GM13976 (cell line): ENCODE data around the gene SETSIP.

Experiments used
- DNase-seq: peaks from one replicate; pipeline ENCODE4 v3.0.0; 2012; ENCODE audit warnings: low spot score
- in situ Hi-C: fragments of 300-500 bp; cut with MboI; formaldehyde crosslinking; loops from one replicate; pipeline ENCODE4 v1.12.0; 2022; ENCODE audit warnings: low sequenced_read_pairs, mixed read lengths, inconsistent platforms; ENCODE audit not compliant: unreplicated experiment
- TF ChIP-seq, protein P1 (sequence below): IDR thresholded peaks from 2 replicates; pipeline ENCODE4 v1.5.1; 2012; ENCODE audit warnings: borderline replicate concordance, mild to moderate bottlenecking; ENCODE audit not compliant: insufficient read depth; ENCODE audit errors: extremely low read depth, missing control alignments, control extremely low read depth

SETSIP gene

DNA sequence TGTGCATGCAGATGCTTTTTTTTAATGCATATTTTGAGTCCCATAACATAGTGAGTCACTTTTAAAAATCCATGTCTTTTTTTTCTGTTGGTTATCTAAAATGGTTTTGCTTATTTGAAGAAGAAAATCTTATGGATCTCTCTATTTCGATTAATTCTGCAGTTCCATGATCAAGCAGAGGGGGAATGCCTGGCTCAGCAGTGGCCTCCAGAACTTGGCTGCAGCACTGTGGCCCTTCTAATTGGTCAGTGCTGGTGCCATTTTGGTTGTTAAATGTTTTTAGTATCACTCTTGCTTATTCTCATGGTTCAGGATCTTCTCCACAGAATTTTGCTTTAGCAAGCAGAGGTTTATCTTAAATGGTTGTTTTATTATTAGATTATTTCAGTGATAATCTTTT is 34.2 kb downstream of the SETSIP start:
- TF ChIP-seq, protein P1, sequence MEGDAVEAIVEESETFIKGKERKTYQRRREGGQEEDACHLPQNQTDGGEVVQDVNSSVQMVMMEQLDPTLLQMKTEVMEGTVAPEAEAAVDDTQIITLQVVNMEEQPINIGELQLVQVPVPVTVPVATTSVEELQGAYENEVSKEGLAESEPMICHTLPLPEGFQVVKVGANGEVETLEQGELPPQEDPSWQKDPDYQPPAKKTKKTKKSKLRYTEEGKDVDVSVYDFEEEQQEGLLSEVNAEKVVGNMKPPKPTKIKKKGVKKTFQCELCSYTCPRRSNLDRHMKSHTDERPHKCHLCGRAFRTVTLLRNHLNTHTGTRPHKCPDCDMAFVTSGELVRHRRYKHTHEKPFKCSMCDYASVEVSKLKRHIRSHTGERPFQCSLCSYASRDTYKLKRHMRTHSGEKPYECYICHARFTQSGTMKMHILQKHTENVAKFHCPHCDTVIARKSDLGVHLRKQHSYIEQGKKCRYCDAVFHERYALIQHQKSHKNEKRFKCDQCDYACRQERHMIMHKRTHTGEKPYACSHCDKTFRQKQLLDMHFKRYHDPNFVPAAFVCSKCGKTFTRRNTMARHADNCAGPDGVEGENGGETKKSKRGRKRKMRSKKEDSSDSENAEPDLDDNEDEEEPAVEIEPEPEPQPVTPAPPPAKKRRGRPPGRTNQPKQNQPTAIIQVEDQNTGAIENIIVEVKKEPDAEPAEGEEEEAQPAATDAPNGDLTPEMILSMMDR, result no peak
- in situ Hi-C loops, result no loop called here
- no peak for DNase-seq

DNA sequence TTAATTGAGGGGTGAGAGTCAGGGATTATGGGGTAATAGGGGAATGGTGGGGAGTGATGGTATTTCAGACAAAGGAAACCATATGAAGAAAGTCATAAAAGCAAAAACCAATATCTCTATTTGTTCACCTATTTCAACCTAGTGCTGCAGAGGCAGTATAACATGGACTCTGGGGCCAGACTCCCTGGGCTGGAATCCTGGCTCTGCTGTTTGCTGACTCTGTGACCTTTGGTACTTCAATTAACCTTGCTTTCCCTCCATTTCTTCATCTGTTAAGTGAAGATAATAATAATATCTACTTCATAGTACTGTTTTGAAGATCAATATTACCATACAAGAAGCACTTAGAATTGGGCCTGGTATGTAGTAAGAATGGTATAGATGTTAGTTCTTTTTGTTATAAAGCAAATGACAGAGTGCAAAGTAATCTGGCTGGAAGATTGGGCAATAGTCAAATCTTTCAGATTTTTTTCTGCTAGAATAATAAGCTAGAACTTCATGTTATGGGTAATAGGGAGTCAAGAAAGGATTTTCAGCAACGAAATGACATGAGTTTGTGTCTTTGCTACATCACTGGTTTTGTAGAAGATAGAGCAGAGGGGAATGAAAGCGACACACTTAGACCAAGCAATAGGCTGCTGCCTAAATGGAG is 36.4 kb downstream of the SETSIP start:
- in situ Hi-C loops, result no loop called here
- DNase-seq, result no peak
- TF ChIP-seq, protein P1, result no peak

DNA sequence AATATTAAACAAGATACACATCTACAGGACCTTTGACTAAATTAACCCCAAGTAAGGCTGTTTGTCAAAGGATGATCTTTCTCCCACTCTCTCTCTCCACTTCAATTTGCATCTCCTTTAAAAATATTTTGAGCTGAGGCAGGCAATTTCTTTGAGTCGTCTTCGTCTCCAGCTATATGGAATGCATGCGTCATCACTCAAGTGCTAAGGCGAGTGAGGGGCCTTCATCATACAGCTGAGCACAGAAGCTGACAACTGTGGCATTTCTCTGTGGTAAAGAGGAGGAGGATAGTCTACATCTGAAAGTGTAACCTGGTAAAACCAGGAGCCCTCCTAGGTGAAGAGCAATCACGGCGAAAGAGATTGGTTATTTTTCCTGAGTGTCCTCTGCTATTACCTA is 37.8 kb downstream of the SETSIP start:
- in situ Hi-C loops, result no loop called here
- no peak for DNase-seq
- TF ChIP-seq, protein P1, result no peak

GRCh38 chr1:92031281-92032110 is 43.7 kb downstream of the SETSIP start:
- TF ChIP-seq, protein P1, result no peak
- DNase-seq, result no peak
- in situ Hi-C loops, result no loop called here

- TF ChIP-seq, protein P1, result no peak
- DNase-seq, result no peak
- in situ Hi-C loops, result no loop called here
Measured at GRCh38 chr1:92030656-92031107, 44.5 kb downstream of the SETSIP start.

DNA sequence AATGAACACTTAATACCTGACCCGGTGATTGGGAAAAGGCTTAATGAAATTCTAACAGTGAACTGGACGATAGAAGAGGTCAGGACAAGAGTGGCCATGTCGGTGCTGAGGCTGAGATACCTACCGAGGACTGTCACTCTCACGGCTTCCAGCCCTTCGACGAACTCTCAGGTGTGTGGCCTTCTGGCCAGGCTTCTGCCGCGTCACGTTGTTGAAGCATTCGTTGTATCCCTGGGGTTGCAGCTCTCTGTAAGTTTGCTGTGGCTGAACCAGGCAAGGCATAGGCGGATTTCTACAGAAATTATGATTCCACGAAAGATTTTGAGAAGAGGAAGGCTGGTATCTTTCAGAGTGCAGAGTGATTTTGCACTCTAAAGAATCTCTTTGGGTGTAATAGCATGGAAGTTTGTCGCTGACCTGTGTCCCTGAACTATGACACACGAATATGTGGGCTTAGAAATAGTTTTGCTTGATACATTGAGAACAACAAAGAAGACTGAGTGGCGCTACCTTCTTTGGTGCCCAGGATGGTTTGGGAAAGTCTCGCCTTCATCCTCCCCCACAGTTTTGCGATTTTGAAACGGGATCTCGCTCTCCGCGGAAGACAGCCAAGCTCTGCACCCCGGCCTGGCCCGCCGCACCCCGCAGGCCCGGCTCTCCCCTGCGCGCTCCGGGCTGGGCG is 45.8 kb downstream of the SETSIP start:
- in situ Hi-C loops, result no loop called here
- TF ChIP-seq, protein P1, result no peak
- no peak for DNase-seq
